ENCODE results near the gene SUPT7L. TPM values are rescaled to one million over a fixed set of nuclear protein-coding genes. Genes with fewer than 3 reads are reported as not detected.

The SUPT7L gene
- total RNA-seq, 1 experiment from 2014 or later, result 22.4 TPM

- Histone ChIP-seq H3K9me3 (ENCODE audit: control insufficient read depth, insufficient read depth, low read depth, low read length) (no peaks in the 10 kb centered on the region), H3K4me3 (ENCODE audit: low read depth in 2 of 2, low read length in 2 of 2) (no peak overlapping the region), H3K27me3 (ENCODE audit: control insufficient read depth, insufficient read depth, low read length) (no peaks in the 10 kb centered on the region), H3K27ac (ENCODE audit: low read length) (no peak overlapping the region), H3K36me3 (ENCODE audit: control insufficient read depth, insufficient read depth, low read length) (no peaks in the 10 kb centered on the region), H3K4me1 (ENCODE audit: control insufficient read depth, insufficient read depth, low read length) (peaks cover 12% of the 10 kb centered on the region; the same call in 1 of the 2 replicates)
- no TSS peak for BruUV-seq (replicated peaks)
- DNase-seq (ENCODE audit: low read depth, low spot score) (no peak), ATAC-seq (no peak)
- in situ Hi-C loops (cut with HindIII; ENCODE audit: low pct_unique_long_range_greater_than_20kb, low sequenced_read_pairs), result no loop called here
- CTCF ChIA-PET, result no interaction called here
- POLR2A ChIA-PET, result no interaction called here
- TF ChIP-seq POLR2AphosphoS5 (IDR thresholded peaks at IDR 0.05; ENCODE audit: low read depth, low read length), result no peak
- TF ChIP-seq, protein P1, sequence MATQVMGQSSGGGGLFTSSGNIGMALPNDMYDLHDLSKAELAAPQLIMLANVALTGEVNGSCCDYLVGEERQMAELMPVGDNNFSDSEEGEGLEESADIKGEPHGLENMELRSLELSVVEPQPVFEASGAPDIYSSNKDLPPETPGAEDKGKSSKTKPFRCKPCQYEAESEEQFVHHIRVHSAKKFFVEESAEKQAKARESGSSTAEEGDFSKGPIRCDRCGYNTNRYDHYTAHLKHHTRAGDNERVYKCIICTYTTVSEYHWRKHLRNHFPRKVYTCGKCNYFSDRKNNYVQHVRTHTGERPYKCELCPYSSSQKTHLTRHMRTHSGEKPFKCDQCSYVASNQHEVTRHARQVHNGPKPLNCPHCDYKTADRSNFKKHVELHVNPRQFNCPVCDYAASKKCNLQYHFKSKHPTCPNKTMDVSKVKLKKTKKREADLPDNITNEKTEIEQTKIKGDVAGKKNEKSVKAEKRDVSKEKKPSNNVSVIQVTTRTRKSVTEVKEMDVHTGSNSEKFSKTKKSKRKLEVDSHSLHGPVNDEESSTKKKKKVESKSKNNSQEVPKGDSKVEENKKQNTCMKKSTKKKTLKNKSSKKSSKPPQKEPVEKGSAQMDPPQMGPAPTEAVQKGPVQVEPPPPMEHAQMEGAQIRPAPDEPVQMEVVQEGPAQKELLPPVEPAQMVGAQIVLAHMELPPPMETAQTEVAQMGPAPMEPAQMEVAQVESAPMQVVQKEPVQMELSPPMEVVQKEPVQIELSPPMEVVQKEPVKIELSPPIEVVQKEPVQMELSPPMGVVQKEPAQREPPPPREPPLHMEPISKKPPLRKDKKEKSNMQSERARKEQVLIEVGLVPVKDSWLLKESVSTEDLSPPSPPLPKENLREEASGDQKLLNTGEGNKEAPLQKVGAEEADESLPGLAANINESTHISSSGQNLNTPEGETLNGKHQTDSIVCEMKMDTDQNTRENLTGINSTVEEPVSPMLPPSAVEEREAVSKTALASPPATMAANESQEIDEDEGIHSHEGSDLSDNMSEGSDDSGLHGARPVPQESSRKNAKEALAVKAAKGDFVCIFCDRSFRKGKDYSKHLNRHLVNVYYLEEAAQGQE (IDR thresholded peaks at IDR 0.05; ENCODE audit: insufficient read depth in 1 of 2, low read depth in 2 of 2, low read length in 1 of 2), result no peak
- TF ChIP-seq, protein P2, sequence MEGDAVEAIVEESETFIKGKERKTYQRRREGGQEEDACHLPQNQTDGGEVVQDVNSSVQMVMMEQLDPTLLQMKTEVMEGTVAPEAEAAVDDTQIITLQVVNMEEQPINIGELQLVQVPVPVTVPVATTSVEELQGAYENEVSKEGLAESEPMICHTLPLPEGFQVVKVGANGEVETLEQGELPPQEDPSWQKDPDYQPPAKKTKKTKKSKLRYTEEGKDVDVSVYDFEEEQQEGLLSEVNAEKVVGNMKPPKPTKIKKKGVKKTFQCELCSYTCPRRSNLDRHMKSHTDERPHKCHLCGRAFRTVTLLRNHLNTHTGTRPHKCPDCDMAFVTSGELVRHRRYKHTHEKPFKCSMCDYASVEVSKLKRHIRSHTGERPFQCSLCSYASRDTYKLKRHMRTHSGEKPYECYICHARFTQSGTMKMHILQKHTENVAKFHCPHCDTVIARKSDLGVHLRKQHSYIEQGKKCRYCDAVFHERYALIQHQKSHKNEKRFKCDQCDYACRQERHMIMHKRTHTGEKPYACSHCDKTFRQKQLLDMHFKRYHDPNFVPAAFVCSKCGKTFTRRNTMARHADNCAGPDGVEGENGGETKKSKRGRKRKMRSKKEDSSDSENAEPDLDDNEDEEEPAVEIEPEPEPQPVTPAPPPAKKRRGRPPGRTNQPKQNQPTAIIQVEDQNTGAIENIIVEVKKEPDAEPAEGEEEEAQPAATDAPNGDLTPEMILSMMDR (IDR thresholded peaks at IDR 0.05), result no peak
- intact Hi-C loops (cut with micrococcal nuclease; ENCODE audit: unreplicated experiment), result no loop called here
Observed at GRCh38 chr2:27710640-27711430, 47.4 kb upstream of the SUPT7L start.

DNA sequence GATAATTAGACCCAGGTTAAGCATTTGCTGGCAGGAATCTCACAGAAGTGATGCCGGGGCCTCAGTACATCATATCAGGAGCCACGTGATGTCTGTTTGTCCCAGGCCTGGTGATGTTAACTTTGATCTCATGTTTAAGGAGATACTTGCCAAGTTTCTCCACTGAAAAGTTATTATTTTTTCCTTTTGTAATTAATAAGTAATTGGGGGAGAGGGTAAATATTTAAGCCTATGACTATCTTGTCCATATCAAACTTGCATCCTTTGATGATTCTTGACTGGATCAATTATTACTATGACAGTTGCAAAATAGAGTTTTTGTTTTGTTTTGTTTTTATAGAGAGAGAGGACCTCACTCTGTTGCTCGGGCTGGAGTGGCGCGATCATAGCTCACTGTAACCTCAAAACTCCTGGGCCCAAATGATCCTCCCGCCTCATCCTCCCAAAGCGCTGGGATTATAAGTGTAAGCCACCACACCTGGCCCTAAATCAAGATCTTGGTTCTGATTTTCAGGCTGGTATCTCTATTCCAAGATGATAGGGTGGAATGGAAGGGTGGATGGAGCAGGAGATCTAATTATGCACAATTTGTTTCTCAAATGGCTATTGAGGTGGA, 46.7 kb upstream of the SUPT7L start:
- ChIA-PET POLR2A (no interaction called here), CTCF (no interaction called here)
- Histone ChIP-seq H3K36me3 (ENCODE audit: control insufficient read depth, insufficient read depth, low read length) (no peaks in the 10 kb centered on the region), H3K4me3 (ENCODE audit: low read depth in 2 of 2, low read length in 2 of 2) (no peak overlapping the region), H3K9me3 (ENCODE audit: control insufficient read depth, insufficient read depth, low read depth, low read length) (no peaks in the 10 kb centered on the region), H3K4me1 (ENCODE audit: control insufficient read depth, insufficient read depth, low read length) (peaks cover 14% of the 10 kb centered on the region; the same call in 1 of the 2 replicates), H3K27me3 (ENCODE audit: control insufficient read depth, insufficient read depth, low read length) (no peaks in the 10 kb centered on the region), H3K27ac (ENCODE audit: low read length) (no peak overlapping the region)
- in situ Hi-C loops (cut with HindIII; ENCODE audit: low pct_unique_long_range_greater_than_20kb, low sequenced_read_pairs), result no loop called here
- ATAC-seq (no peak), DNase-seq (ENCODE audit: low read depth, low spot score) (no peak)
- intact Hi-C loops (cut with micrococcal nuclease; ENCODE audit: unreplicated experiment), result no loop called here
- TF ChIP-seq, protein P1 (IDR thresholded peaks at IDR 0.05; ENCODE audit: insufficient read depth in 1 of 2, low read depth in 2 of 2, low read length in 1 of 2), result no peak
- TF ChIP-seq TCF7L2 (IDR thresholded peaks at IDR 0.05; ENCODE audit: low read depth, low read length), result no peak
- TF ChIP-seq, protein P2 (IDR thresholded peaks at IDR 0.05), result no peak
- no peak for TF ChIP-seq POLR2AphosphoS5 (IDR thresholded peaks at IDR 0.05; ENCODE audit: low read depth, low read length)
- TF ChIP-seq SIN3A (IDR thresholded peaks at IDR 0.05; ENCODE audit: borderline replicate concordance, insufficient read depth, low read depth, low read length), result no peak
- BruUV-seq (replicated peaks), result no TSS peak

Data from Panc1 (cell line).